ENCODE results near the gene PPIP5K1.
A peak's percentile ranks its signal among the peaks of the same experiment; 100 is the strongest.

DNA sequence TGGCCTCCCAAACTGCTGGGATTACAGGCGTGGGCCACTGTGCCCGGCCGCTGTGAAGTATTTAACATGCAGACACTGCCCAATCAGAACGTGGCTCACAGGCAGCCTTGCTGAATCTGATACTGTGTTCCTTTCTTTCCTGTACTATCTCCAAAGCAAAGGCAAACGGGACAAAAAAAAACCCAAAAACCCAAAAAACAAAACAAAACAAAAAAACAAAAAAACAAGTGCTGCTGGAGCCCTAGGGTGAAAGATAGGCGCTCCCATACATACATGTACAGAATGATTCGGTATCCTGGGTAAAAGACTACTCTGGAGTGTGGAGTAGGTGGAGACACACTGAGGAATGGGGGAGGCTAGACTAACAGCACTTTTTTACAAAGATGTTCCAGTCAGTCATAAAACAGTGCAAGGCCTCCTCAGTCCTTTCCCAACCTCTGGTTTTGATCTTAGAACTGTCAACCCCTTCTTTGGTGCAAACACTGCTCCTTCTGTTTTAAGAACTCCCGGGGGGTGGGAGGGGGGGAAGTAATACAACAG, 80.3 kb downstream of the PPIP5K1 start:
- peak; percentile 25 to 69 (median 66) for TF ChIP-seq POLR2AphosphoS5 (IDR thresholded peaks at IDR 0.05)
- TF ChIP-seq, protein P1, sequence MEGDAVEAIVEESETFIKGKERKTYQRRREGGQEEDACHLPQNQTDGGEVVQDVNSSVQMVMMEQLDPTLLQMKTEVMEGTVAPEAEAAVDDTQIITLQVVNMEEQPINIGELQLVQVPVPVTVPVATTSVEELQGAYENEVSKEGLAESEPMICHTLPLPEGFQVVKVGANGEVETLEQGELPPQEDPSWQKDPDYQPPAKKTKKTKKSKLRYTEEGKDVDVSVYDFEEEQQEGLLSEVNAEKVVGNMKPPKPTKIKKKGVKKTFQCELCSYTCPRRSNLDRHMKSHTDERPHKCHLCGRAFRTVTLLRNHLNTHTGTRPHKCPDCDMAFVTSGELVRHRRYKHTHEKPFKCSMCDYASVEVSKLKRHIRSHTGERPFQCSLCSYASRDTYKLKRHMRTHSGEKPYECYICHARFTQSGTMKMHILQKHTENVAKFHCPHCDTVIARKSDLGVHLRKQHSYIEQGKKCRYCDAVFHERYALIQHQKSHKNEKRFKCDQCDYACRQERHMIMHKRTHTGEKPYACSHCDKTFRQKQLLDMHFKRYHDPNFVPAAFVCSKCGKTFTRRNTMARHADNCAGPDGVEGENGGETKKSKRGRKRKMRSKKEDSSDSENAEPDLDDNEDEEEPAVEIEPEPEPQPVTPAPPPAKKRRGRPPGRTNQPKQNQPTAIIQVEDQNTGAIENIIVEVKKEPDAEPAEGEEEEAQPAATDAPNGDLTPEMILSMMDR (IDR thresholded peaks at IDR 0.05) = no peak
- no peak for TF ChIP-seq POLR2A (IDR thresholded peaks at IDR 0.05)
